Superior temporal gyrus (tissue), 1 donor: Measurements from ENCODE around the gene ZNF275.
"Not testable (repeated sequence)": the region's sequence is repeated elsewhere in the genome, so short reads cannot be mapped to it uniquely, and the experiment has no call there.

ENCODE experiments used
- DNase-seq: peaks from one replicate; pipeline ENCODE4 v3.0.0-alpha.2; 2016; ENCODE audit errors: extremely low spot score

Gene ZNF275

GRCh38 chrX:153387345-153387744 lies 53.4 kb downstream of the ZNF275 start:
- no peak for DNase-seq

GRCh38 chrX:153387987-153388721 lies 54.2 kb downstream of the ZNF275 start:
- DNase-seq = no peak

- DNase-seq = no peak
Observed at GRCh38 chrX:153388722-153389459, 54.9 kb downstream of the ZNF275 start.

GRCh38 chrX:153389460-153389768 lies 55.5 kb downstream of the ZNF275 start:
- DNase-seq = not testable (repeated sequence)

GRCh38 chrX:153392642-153393321 lies 58.8 kb downstream of the ZNF275 start:
- no peak for DNase-seq

- DNase-seq = no peak
Observed at GRCh38 chrX:153394612-153395011, 60.7 kb downstream of the ZNF275 start.

- DNase-seq = no peak
Observed at GRCh38 chrX:153395613-153396319, 61.8 kb downstream of the ZNF275 start.

GRCh38 chrX:153396320-153397195 lies 62.6 kb downstream of the ZNF275 start:
- DNase-seq = no peak

GRCh38 chrX:153397256-153397960 lies 63.5 kb downstream of the ZNF275 start:
- no peak for DNase-seq

- no peak for DNase-seq
Observed at GRCh38 chrX:153398275-153398960, 64.5 kb downstream of the ZNF275 start.

- DNase-seq = no peak
Observed at GRCh38 chrX:153400146-153401132, 66.5 kb downstream of the ZNF275 start.

GRCh38 chrX:153401133-153401764 lies 67.3 kb downstream of the ZNF275 start, which contains the start of gene PNMA6E:
PNMA6E (minus strand) TSS chrX:153401350; CDS start chrX:153398849, 2,501 bp downstream.
- no peak for DNase-seq
